NCI-H69 (cell line): ENCODE results near the gene KCND1.

ENCODE experiments used
- DNase-seq: peaks from one replicate; lab custom pipeline; 2025; lab: John Stamatoyannopoulos, UW

The KCND1 gene

GRCh38 chrX:48974574-48974973 lies 2.9 kb upstream of the KCND1 start:
- no peak for DNase-seq

- no peak for DNase-seq
These were observed 2.4 kb upstream of the KCND1 start for GRCh38 chrX:48974033-48974432.

- peak; percentile 72 for DNase-seq
These were observed 848 bp upstream of the KCND1 start for GRCh38 chrX:48972220-48973164.

DNA sequence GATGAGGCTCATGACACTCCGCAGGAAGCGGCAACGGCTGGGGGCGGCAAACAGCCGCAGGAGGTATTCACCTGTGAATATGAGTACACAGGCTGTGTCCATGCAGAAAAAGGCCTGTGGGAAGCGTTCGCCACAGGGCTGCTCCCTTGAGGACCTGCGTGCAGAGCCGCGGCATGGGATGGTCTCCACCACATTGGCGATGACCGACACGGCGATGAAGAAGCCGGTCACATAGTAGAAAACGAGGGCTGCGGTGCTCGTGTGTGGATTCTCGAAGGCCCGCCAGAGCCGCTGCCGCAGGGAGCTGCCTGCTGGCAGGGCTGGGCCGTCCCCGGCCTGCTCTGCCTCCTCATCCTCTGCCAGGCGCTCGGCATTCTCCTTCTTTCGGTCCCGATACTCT lies 2.2 kb downstream of the KCND1 start:
- DNase-seq: no peak

DNA sequence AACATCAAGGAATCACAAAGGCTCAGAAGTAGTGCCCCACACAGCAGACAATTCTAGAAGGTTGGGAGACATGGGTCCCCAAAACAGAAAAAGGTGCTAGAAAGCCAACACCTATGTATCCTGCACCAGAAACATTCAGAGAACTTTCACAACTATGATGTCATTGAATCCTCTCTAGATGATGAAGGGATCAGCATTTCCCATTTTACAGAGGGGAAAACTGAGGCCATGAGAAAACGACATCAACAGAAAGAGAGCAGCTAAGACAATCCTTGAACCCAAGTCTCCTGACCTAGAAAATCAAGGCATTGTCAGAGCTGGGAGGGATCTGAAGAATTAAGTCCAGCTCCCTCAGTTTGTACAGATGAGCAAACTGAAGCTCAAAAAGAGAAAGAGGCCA lies 3.3 kb downstream of the KCND1 start:
- DNase-seq: no peak

GRCh38 chrX:48966796-48967579 lies 4.7 kb downstream of the KCND1 start:
- DNase-seq: no peak

GRCh38 chrX:48965959-48966358 lies 5.7 kb downstream of the KCND1 start:
- DNase-seq: no peak

GRCh38 chrX:48961585-48962091 lies 10.0 kb downstream of the KCND1 start:
- DNase-seq: no peak

- DNase-seq: no peak
These were observed 11.4 kb downstream of the KCND1 start for GRCh38 chrX:48960291-48960690.

DNA sequence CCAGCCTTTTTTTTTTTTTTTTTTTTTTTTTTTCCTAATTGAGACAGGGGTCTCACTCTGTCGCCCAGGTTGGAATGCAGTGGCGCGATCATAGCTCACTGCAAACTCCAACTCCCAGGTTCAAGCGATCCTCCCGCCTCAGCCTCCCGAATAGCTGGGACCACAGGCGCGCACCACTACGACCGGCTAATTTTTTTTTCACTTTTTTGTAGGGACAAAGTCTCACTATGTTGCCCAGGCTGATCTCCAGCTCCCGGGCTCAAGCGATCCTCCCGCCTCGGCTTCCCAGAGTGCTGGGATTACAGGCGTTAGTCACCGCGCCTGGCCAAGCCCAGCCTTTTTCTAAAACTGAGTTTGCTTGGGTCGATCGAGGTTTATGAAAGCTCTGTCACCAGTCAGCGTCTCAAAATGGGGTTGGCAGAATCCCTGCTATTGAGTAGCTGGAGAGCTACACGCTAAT lies 13.0 kb downstream of the KCND1 start:
- DNase-seq: peak; percentile 48

DNA sequence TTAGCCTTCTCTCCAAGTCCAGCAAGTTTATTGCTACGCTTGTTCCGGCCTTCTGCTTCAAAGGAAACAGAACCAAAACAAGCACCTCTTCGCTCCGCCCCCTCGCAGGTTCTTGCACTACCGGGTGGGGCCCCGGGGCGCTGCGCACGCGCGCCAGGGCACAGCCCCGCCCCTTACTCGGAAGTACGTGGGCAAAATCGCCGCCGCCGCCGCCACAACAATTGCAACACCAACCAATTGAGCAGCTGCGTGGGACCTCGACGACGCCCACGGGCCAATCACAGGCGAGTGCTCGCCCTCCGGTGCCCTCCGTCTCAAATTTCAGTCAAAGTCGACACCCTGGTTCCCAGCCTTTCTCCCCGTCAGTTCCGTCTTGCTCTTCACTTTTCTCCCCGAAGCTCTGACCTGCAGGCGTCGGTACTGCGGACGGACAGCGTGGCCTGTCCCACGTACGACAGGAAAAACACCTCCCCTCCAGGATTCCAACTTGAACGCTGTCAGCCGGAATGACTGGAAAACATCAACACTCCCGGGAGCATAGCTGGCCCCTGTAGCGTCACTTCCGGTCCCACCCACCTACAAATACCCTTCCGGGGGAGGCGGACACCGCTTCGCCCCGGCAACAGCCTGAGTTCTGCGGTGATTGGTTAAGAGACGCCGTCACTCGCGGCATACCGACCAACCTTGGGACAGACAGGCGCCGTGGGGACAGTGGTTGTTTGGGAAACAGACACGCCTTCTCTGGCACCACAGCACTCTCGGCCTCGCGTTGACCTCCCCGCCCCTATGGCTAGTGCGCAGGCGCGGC lies 13.6 kb downstream of the KCND1 start:
- DNase-seq: peak; percentile 97

- DNase-seq: peak; percentile 85
These were observed 14.2 kb downstream of the KCND1 start, which contains the start of gene OTUD5 for GRCh38 chrX:48957477-48957826. Gene OTUD5 (minus strand): TSS chrX:48957607. CDS start chrX:48957570, 37 bp downstream.

GRCh38 chrX:48956728-48957414 lies 14.8 kb downstream of the KCND1 start:
- DNase-seq: no peak

DNA sequence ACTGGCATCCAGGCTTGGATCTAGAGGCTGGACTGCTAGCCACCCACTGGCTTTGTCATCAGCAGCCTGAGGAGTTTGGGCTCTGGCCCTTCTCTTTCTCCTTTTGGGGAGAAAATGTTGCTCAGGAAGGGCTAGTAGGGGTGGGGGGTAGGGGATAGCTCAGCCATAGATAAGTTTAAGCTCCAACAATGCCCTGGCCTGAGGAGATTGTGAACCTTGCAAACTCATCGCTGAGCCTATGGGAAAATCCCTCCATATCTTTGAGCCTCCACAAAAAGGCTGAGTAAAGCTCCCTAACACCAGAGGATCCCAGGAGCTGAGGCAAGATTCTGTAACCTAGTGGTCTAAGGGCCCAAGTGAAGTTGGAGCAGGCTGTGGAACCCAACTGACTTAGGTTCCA lies 23.1 kb downstream of the KCND1 start:
- DNase-seq: no peak

- DNase-seq: peak; percentile 41
These were observed 25.9 kb downstream of the KCND1 start for GRCh38 chrX:48945517-48946348.

- DNase-seq: no peak
These were observed 28.7 kb downstream of the KCND1 start for GRCh38 chrX:48942895-48943294.

GRCh38 chrX:48940404-48940955 lies 31.2 kb downstream of the KCND1 start:
- no peak for DNase-seq

- DNase-seq: no peak
These were observed 32.0 kb downstream of the KCND1 start for GRCh38 chrX:48939524-48940228.

- no peak for DNase-seq
These were observed 32.8 kb downstream of the KCND1 start for GRCh38 chrX:48938721-48939425.
